Tibial artery (tissue), 4 donors: Measurements from ENCODE around the gene FRAS1.
A peak's percentile ranks its signal among the peaks of the same experiment; 100 is the strongest.

Experiments
- DNase-seq, 2 donors: peaks; one replicate each; pipeline ENCODE4 v3.0.0-alpha.2; 2019
- H3K27ac ChIP-seq, 2 donors: fragments of 200-600 bp; sonication (generic) in 1 of 2; 1 replicate in 1 of 2; 2 replicates in 1 of 2; pipeline ENCODE4 v1.5.1; 2018 to 2019; ENCODE audit warnings: mild to moderate bottlenecking in 1 of 2
- H3K27me3 ChIP-seq, 2 donors: fragments of 200-600 bp; sonication (generic) in 1 of 2; one replicate each; pipeline versions ENCODE4 v1.5.1 to v1.6.0; 2016 to 2019
- H3K36me3 ChIP-seq, 3 donors: fragments of 200-600 bp; sonication (generic) in 2 of 3; one replicate each; pipeline ENCODE4 v1.5.1; 2016 to 2019; ENCODE audit warnings: mild to moderate bottlenecking in 2 of 3
- H3K4me1 ChIP-seq, 4 donors: fragments of 200-600 bp; sonication (generic) in 2 of 4; 1 replicate in 3 of 4; 2 replicates in 1 of 4; pipeline ENCODE4 v1.5.1; 2016 to 2019
- H3K4me3 ChIP-seq, 2 donors: fragments of 200-600 bp; sonication (generic) in 1 of 2; 1 replicate in 1 of 2; 2 replicates in 1 of 2; pipeline ENCODE4 v1.5.1; 2018 to 2019; ENCODE audit warnings: mild to moderate bottlenecking in 2 of 2
- H3K9me3 ChIP-seq, 3 donors: fragments of 200-600 bp; sonication (generic) in 1 of 3; one replicate each; pipeline ENCODE4 v1.5.1; 2016 to 2019
- CTCF ChIP-seq, 2 experiments: fragments of 200-600 bp in 1 of 2; fragments of 450-650 bp in 1 of 2; IDR thresholded peaks; one replicate each; pipeline ENCODE4 v1.5.1; 2017 to 2019; ENCODE audit warnings: antibody characterized with exemption in 2 of 2, mild to moderate bottlenecking in 1 of 2, moderate library complexity in 1 of 2
- intact Hi-C: fragments of 100-400 bp; cut with DNase I; formaldehyde crosslinking; loops from one replicate; pipeline ENCODE4 v1.15.0; 2023; ENCODE audit warnings: low total_unique reads

FRAS1 gene

DNA sequence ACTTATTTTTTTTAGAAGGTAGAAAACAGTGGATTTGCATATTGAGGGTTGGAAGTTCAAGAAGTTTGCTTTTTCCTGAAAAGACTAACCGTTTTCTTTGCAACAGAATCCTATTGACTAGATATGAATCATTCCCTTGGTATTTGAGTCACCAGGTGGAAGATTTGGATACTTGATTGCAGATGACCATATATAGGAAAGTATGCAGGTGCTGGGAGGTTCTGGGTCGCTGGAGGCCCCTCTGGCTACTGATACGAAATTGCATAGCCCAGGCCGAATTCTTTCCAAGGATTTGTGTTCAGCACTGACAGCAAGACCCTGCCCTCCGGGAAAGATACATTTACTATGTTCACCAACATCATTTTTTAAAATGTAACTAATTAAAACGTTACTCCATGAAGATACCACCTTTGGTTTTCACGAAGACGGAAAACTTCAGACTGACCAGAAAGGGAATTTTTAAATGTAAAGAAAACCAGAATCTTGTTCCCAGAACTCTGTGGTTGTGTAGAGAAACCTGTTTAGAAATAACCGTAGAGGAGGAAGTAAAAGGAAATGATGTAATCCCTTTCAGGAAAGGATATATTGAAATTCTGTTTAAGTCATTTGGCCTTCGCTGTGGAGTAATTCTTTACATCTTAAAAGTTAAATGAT, 495.4 kb downstream of the FRAS1 start:
- Histone ChIP-seq H3K27ac (no peak overlapping the region), H3K27me3 (peaks cover 0 to 5% of the 10 kb centered on the region in 2 donors), H3K4me3 (peak overlapping the region in 1 of 2 donors; percentile 69), H3K36me3 (no peaks in the 10 kb centered on the region), H3K9me3 (no peaks in the 10 kb centered on the region), H3K4me1 (peaks cover 0 to 11% (median 11%) of the 10 kb centered on the region in 4 donors)
- intact Hi-C loops: no loop called here
- DNase-seq: no peak
- no peak for TF ChIP-seq CTCF (IDR thresholded peaks at IDR 0.05)

GRCh38 chr4:78553043-78553396, 495.9 kb downstream of the FRAS1 start:
- Histone ChIP-seq H3K27me3 (peaks cover 0 to 5% of the 10 kb centered on the region in 2 donors), H3K36me3 (no peaks in the 10 kb centered on the region), H3K4me1 (peaks cover 0 to 11% (median 11%) of the 10 kb centered on the region in 4 donors), H3K9me3 (no peaks in the 10 kb centered on the region), H3K27ac (no peak overlapping the region), H3K4me3 (no peak overlapping the region)
- no peak for DNase-seq
- intact Hi-C loops: no loop called here
- no peak for TF ChIP-seq CTCF (IDR thresholded peaks at IDR 0.05)

DNA sequence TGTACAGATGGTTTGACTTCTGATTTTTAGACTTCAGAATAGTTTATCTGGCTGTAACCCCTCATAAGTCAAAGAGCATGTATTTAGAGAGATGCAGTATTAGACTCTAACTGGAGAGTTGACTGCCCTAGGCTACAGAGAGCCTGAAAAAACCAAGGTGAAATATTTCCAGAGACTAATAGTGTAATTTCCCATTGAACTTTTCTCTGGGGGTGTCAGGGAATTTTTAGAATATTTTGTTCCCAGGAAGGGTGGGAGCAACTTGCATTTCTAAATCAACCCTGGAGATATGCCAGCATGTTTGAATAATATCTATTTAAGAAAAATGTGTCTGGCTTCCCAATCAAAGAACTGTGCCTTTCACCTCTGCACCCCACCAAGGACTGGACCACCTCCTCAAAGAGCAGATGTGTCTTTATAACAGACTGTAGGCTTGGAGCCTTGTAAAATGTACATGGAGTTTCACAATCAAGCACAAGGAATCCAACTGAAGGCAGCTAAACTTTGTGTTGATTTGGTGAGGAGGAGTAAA, 496.5 kb downstream of the FRAS1 start:
- Histone ChIP-seq H3K4me1 (peaks cover 0 to 11% (median 11%) of the 10 kb centered on the region in 4 donors), H3K9me3 (no peaks in the 10 kb centered on the region), H3K36me3 (no peaks in the 10 kb centered on the region), H3K4me3 (no peak overlapping the region), H3K27ac (no peak overlapping the region), H3K27me3 (peaks cover 0 to 5% of the 10 kb centered on the region in 2 donors)
- intact Hi-C loops: no loop called here
- no peak for TF ChIP-seq CTCF (IDR thresholded peaks at IDR 0.05)
- DNase-seq: no peak

DNA sequence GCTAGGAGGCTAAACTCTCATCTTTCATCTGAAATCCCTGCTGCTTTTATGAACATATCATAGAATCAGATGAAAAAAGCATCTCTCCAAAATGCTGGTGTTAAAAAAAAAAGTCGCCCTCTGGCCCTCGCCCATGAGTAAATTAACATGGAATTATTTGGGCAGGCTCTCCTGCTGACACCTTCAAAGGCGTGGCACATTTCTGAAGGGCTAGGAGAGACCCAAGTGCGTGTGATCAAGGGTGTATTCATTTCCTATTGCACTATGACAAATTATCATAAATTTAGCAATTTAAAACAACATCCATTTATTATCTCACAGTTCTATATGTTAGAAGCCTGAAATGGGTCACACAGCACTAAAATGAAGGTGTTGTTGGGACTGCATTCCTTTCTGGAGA, 499.5 kb downstream of the FRAS1 start:
- Histone ChIP-seq H3K27ac (no peak overlapping the region), H3K4me1 (peaks cover 0 to 17% (median 9%) of the 10 kb centered on the region in 4 donors), H3K27me3 (peaks cover 0 to 2% of the 10 kb centered on the region in 2 donors), H3K4me3 (no peak overlapping the region), H3K36me3 (no peaks in the 10 kb centered on the region), H3K9me3 (no peaks in the 10 kb centered on the region)
- no peak for DNase-seq
- no peak for TF ChIP-seq CTCF (IDR thresholded peaks at IDR 0.05)
- intact Hi-C loops: no loop called here

- H3K4me3 ChIP-seq: no peak overlapping the region
- intact Hi-C loops: no loop called here
- no peak for DNase-seq
- TF ChIP-seq CTCF (IDR thresholded peaks at IDR 0.05): no peak
- H3K36me3 ChIP-seq: no peaks in the 10 kb centered on the region
- H3K27me3 ChIP-seq: no peaks in the 10 kb centered on the region
- no peaks in the 10 kb centered on the region for H3K9me3 ChIP-seq
- H3K4me1 ChIP-seq: peaks cover 0 to 13% (median 4%) of the 10 kb centered on the region in 4 donors
- no peak overlapping the region for H3K27ac ChIP-seq
Measured at GRCh38 chr4:78557841-78558240, 500.7 kb downstream of the FRAS1 start.
